GM12878 (cell line): ENCODE measurements around the gene RASA1. TPM values are rescaled to one million over a fixed set of nuclear protein-coding genes. Genes with fewer than 3 reads are reported as not detected.

Experiments used
- BMI1 ChIP-seq: fragments of 450-650 bp; IDR thresholded peaks from 2 replicates; pipeline ENCODE4 v1.6.1; 2016; ENCODE audit warnings: mild to moderate bottlenecking, moderate library complexity, borderline replicate concordance
- JUNB ChIP-seq: IDR thresholded peaks from 2 replicates; pipeline ENCODE4 v1.6.1; 2016; ENCODE audit warnings: antibody characterized with exemption, mild to moderate bottlenecking
- LARP7 ChIP-seq: fragments of 450-650 bp; IDR thresholded peaks from 2 replicates; pipeline ENCODE4 v1.6.1; 2017; ENCODE audit warnings: mild to moderate bottlenecking
- RAD21 ChIP-seq: IDR thresholded peaks from 2 replicates; pipeline ENCODE4 v1.6.1; 2011; ENCODE audit warnings: mild to moderate bottlenecking, low read depth, low read length, moderate library complexity; ENCODE audit not compliant: insufficient read depth
- SMAD1 ChIP-seq: fragments of 450-650 bp; IDR thresholded peaks from 2 replicates; pipeline ENCODE4 v1.6.1; 2018; ENCODE audit warnings: mild to moderate bottlenecking, low read depth; ENCODE audit not compliant: partially characterized antibody
- SMAD5 ChIP-seq: IDR thresholded peaks from 2 replicates; pipeline ENCODE4 v1.6.1; 2016; ENCODE audit warnings: antibody characterized with exemption, low read depth
- SP1 ChIP-seq: IDR thresholded peaks from one replicate; pipeline ENCODE4 v1.6.1; 2011; ENCODE audit warnings: low read depth, low read length
- TCF7 ChIP-seq: IDR thresholded peaks from 2 replicates; pipeline ENCODE4 v1.6.1; 2014; ENCODE audit warnings: antibody characterized with exemption, borderline replicate concordance
- polyA plus RNA-seq, 11 experiments: library from polyadenylated mRNA; depleted of rRNA in 4 of 11; unstranded in 6 of 11; stranded (reverse) in 5 of 11; fragments of >200 nt; fragmentation: Nextera tagmentation in 4 of 11; fragmentation: Illumina TruSeq in 1 of 11; extraction: Ambion mirVana in 4 of 11; extraction: Trizol in 1 of 11; gene quantifications; 1 replicate in 1 of 11; 2 replicates in 10 of 11; pipeline versions ENCODE4 v1.2.1 to v1.2.3, GENCODE V29; 2011 to 2016; ENCODE audit warnings: inconsistent platforms in 2 of 11, missing spikeins in 2 of 11, low read depth in 1 of 11
- total RNA-seq, 4 experiments: library from RNA; depleted of rRNA in 3 of 4; stranded (reverse); fragments of >200 nt in 3 of 4; fragmentation: Illumina TruSeq in 1 of 4; extraction: Trizol in 1 of 4; gene quantifications; 2 replicates each; pipeline versions ENCODE4 v1.2.1 to v1.2.3, GENCODE V29; 2013 to 2021
- TF ChIP-seq, protein P1 (sequence below): IDR thresholded peaks from 2 replicates; pipeline ENCODE4 v1.6.1; 2011; ENCODE audit warnings: low read depth, low read length, improper control_type of control experiment, borderline replicate concordance
- TF ChIP-seq, protein P2 (sequence below): fragments of 450-650 bp; IDR thresholded peaks from 2 replicates; pipeline ENCODE4 v1.6.1; 2018; ENCODE audit warnings: mild to moderate bottlenecking, low read depth, moderate library complexity; ENCODE audit not compliant: partially characterized antibody
- TF ChIP-seq, protein P3 (sequence below): fragments of 450-650 bp; IDR thresholded peaks from 2 replicates; pipeline ENCODE4 v1.6.1; 2017; ENCODE audit warnings: mild to moderate bottlenecking, moderate library complexity
- TF ChIP-seq, protein P4 (sequence below): fragments of 450-650 bp; IDR thresholded peaks from 2 replicates; pipeline ENCODE4 v1.6.1; 2016; ENCODE audit warnings: mild to moderate bottlenecking, moderate library complexity, borderline replicate concordance
- TF ChIP-seq, protein P5 (sequence below): fragments of 450-650 bp; IDR thresholded peaks from 2 replicates; pipeline ENCODE4 v1.6.1; 2017; ENCODE audit warnings: mild to moderate bottlenecking

Gene RASA1
- total and polyA plus RNA-seq, 10 of the 15 experiments (the other 5 are each of a cell fraction or from before 2014, with no cell fraction given): 7.8 to 72.3 (median 21.8) TPM

DNA sequence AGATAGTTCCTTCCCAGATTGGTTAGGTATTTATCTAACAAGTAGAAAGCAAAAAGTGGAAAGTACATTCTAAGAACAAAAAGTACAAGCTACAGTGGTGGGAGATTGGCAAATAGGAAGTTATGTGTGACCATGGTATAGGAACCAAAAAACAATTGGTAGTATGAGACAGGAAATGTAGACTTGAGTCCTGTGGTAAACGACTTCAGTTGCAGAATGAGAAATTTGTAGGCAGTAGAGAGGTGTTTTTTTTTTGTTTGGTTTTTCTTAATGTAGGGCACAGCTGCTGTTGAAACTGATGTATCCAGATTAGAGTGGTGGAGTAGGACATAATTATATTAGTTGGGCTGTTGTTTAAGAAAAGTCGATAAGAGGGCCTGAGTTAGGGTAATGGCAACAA is 73.0 kb downstream of the RASA1 start (continued):
- TF ChIP-seq, protein P1, sequence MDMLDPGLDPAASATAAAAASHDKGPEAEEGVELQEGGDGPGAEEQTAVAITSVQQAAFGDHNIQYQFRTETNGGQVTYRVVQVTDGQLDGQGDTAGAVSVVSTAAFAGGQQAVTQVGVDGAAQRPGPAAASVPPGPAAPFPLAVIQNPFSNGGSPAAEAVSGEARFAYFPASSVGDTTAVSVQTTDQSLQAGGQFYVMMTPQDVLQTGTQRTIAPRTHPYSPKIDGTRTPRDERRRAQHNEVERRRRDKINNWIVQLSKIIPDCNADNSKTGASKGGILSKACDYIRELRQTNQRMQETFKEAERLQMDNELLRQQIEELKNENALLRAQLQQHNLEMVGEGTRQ: no peak
- TF ChIP-seq, protein P2, sequence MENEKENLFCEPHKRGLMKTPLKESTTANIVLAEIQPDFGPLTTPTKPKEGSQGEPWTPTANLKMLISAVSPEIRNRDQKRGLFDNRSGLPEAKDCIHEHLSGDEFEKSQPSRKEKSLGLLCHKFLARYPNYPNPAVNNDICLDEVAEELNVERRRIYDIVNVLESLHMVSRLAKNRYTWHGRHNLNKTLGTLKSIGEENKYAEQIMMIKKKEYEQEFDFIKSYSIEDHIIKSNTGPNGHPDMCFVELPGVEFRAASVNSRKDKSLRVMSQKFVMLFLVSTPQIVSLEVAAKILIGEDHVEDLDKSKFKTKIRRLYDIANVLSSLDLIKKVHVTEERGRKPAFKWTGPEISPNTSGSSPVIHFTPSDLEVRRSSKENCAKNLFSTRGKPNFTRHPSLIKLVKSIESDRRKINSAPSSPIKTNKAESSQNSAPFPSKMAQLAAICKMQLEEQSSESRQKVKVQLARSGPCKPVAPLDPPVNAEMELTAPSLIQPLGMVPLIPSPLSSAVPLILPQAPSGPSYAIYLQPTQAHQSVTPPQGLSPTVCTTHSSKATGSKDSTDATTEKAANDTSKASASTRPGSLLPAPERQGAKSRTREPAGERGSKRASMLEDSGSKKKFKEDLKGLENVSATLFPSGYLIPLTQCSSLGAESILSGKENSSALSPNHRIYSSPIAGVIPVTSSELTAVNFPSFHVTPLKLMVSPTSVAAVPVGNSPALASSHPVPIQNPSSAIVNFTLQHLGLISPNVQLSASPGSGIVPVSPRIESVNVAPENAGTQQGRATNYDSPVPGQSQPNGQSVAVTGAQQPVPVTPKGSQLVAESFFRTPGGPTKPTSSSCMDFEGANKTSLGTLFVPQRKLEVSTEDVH: no peak
- peak; percentile 15; the same call in 1 of the 2 replicates for TF ChIP-seq BMI1
- TF ChIP-seq, protein P3, sequence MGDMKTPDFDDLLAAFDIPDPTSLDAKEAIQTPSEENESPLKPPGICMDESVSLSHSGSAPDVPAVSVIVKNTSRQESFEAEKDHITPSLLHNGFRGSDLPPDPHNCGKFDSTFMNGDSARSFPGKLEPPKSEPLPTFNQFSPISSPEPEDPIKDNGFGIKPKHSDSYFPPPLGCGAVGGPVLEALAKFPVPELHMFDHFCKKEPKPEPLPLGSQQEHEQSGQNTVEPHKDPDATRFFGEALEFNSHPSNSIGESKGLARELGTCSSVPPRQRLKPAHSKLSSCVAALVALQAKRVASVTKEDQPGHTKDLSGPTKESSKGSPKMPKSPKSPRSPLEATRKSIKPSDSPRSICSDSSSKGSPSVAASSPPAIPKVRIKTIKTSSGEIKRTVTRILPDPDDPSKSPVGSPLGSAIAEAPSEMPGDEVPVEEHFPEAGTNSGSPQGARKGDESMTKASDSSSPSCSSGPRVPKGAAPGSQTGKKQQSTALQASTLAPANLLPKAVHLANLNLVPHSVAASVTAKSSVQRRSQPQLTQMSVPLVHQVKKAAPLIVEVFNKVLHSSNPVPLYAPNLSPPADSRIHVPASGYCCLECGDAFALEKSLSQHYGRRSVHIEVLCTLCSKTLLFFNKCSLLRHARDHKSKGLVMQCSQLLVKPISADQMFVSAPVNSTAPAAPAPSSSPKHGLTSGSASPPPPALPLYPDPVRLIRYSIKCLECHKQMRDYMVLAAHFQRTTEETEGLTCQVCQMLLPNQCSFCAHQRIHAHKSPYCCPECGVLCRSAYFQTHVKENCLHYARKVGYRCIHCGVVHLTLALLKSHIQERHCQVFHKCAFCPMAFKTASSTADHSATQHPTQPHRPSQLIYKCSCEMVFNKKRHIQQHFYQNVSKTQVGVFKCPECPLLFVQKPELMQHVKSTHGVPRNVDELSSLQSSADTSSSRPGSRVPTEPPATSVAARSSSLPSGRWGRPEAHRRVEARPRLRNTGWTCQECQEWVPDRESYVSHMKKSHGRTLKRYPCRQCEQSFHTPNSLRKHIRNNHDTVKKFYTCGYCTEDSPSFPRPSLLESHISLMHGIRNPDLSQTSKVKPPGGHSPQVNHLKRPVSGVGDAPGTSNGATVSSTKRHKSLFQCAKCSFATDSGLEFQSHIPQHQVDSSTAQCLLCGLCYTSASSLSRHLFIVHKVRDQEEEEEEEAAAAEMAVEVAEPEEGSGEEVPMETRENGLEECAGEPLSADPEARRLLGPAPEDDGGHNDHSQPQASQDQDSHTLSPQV: no peak
- TF ChIP-seq, protein P4, sequence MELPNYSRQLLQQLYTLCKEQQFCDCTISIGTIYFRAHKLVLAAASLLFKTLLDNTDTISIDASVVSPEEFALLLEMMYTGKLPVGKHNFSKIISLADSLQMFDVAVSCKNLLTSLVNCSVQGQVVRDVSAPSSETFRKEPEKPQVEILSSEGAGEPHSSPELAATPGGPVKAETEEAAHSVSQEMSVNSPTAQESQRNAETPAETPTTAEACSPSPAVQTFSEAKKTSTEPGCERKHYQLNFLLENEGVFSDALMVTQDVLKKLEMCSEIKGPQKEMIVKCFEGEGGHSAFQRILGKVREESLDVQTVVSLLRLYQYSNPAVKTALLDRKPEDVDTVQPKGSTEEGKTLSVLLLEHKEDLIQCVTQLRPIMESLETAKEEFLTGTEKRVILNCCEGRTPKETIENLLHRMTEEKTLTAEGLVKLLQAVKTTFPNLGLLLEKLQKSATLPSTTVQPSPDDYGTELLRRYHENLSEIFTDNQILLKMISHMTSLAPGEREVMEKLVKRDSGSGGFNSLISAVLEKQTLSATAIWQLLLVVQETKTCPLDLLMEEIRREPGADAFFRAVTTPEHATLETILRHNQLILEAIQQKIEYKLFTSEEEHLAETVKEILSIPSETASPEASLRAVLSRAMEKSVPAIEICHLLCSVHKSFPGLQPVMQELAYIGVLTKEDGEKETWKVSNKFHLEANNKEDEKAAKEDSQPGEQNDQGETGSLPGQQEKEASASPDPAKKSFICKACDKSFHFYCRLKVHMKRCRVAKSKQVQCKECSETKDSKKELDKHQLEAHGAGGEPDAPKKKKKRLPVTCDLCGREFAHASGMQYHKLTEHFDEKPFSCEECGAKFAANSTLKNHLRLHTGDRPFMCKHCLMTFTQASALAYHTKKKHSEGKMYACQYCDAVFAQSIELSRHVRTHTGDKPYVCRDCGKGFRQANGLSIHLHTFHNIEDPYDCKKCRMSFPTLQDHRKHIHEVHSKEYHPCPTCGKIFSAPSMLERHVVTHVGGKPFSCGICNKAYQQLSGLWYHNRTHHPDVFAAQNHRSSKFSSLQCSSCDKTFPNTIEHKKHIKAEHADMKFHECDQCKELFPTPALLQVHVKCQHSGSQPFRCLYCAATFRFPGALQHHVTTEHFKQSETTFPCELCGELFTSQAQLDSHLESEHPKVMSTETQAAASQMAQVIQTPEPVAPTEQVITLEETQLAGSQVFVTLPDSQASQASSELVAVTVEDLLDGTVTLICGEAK: peak; percentile 51; the same call in 1 of the 2 replicates
- TF ChIP-seq SMAD1: no peak
- no peak for TF ChIP-seq LARP7
- TF ChIP-seq, protein P5, sequence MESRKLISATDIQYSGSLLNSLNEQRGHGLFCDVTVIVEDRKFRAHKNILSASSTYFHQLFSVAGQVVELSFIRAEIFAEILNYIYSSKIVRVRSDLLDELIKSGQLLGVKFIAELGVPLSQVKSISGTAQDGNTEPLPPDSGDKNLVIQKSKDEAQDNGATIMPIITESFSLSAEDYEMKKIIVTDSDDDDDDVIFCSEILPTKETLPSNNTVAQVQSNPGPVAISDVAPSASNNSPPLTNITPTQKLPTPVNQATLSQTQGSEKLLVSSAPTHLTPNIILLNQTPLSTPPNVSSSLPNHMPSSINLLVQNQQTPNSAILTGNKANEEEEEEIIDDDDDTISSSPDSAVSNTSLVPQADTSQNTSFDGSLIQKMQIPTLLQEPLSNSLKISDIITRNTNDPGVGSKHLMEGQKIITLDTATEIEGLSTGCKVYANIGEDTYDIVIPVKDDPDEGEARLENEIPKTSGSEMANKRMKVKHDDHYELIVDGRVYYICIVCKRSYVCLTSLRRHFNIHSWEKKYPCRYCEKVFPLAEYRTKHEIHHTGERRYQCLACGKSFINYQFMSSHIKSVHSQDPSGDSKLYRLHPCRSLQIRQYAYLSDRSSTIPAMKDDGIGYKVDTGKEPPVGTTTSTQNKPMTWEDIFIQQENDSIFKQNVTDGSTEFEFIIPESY: no peak
- no peak for TF ChIP-seq SMAD5
- peak; percentile 61 for TF ChIP-seq JUNB
- peak; percentile 11; the same call in 1 of the 2 replicates for TF ChIP-seq RAD21
- no peak for TF ChIP-seq SP1
- TF ChIP-seq TCF7: no peak
